Skeletal muscle satellite cell (primary cell): ENCODE results near the gene NFKBIB.

Experiments
- H3K27me3 ChIP-seq: 2 replicates; pipeline ENCODE4 v1.7.0; 2013; ENCODE audit warnings: low read length; ENCODE audit not compliant: control insufficient read depth, insufficient read depth
- H3K36me3 ChIP-seq: 2 replicates; pipeline ENCODE4 v1.7.0; 2013; ENCODE audit warnings: mild to moderate bottlenecking, control low read depth, low read length; ENCODE audit not compliant: insufficient read depth
- H3K4me1 ChIP-seq: 2 replicates; pipeline ENCODE4 v1.7.0; 2013; ENCODE audit warnings: low read length; ENCODE audit not compliant: control insufficient read depth, insufficient read depth
- H3K4me2 ChIP-seq: 2 replicates; pipeline ENCODE4 v1.7.0; 2013; ENCODE audit warnings: mild to moderate bottlenecking, low read length
- H3K4me3 ChIP-seq: 2 replicates; pipeline ENCODE4 v1.7.0; 2013; ENCODE audit warnings: low read length
- H3K9ac ChIP-seq: 2 replicates; pipeline ENCODE4 v1.7.0; 2013; ENCODE audit warnings: mild to moderate bottlenecking, low read depth, low read length, moderate library complexity
- H3K9me3 ChIP-seq: replicated peaks from 2 replicates; pipeline ENCODE4 v1.7.0; 2013; ENCODE audit warnings: mild to moderate bottlenecking, control low read depth, low read length

The NFKBIB gene

GRCh38 chr19:38921420-38922274 lies 21.9 kb downstream of the NFKBIB start:
- Histone ChIP-seq H3K9me3 (no peaks in the 10 kb centered on the region), H3K36me3 (peaks cover 35% of the 10 kb centered on the region), H3K4me3 (no peak overlapping the region), H3K27me3 (no peaks in the 10 kb centered on the region), H3K9ac (no peak overlapping the region), H3K4me2 (no peak overlapping the region), H3K4me1 (no peaks in the 10 kb centered on the region)

GRCh38 chr19:38922482-38922881 lies 22.7 kb downstream of the NFKBIB start:
- Histone ChIP-seq H3K36me3 (peaks cover 35% of the 10 kb centered on the region), H3K9ac (no peak overlapping the region), H3K9me3 (no peaks in the 10 kb centered on the region), H3K27me3 (no peaks in the 10 kb centered on the region), H3K4me3 (no peak overlapping the region), H3K4me1 (no peaks in the 10 kb centered on the region), H3K4me2 (no peak overlapping the region)

- H3K4me1 ChIP-seq, result peaks cover 1% of the 10 kb centered on the region
- peaks cover 33% of the 10 kb centered on the region for H3K36me3 ChIP-seq
- H3K27me3 ChIP-seq, result no peaks in the 10 kb centered on the region
- no peak overlapping the region for H3K4me3 ChIP-seq
- H3K9me3 ChIP-seq, result no peaks in the 10 kb centered on the region
- H3K4me2 ChIP-seq, result no peak overlapping the region
- no peak overlapping the region for H3K9ac ChIP-seq
Observed at GRCh38 chr19:38924388-38924787, 24.6 kb downstream of the NFKBIB start.

- peaks cover 13% of the 10 kb centered on the region for H3K4me1 ChIP-seq
- H3K4me3 ChIP-seq, result no peak overlapping the region
- no peak overlapping the region for H3K4me2 ChIP-seq
- H3K9me3 ChIP-seq, result no peaks in the 10 kb centered on the region
- H3K9ac ChIP-seq, result no peak overlapping the region
- H3K27me3 ChIP-seq, result no peaks in the 10 kb centered on the region
- H3K36me3 ChIP-seq, result peaks cover 29% of the 10 kb centered on the region
Observed at GRCh38 chr19:38928391-38929001, 28.7 kb downstream of the NFKBIB start.

DNA sequence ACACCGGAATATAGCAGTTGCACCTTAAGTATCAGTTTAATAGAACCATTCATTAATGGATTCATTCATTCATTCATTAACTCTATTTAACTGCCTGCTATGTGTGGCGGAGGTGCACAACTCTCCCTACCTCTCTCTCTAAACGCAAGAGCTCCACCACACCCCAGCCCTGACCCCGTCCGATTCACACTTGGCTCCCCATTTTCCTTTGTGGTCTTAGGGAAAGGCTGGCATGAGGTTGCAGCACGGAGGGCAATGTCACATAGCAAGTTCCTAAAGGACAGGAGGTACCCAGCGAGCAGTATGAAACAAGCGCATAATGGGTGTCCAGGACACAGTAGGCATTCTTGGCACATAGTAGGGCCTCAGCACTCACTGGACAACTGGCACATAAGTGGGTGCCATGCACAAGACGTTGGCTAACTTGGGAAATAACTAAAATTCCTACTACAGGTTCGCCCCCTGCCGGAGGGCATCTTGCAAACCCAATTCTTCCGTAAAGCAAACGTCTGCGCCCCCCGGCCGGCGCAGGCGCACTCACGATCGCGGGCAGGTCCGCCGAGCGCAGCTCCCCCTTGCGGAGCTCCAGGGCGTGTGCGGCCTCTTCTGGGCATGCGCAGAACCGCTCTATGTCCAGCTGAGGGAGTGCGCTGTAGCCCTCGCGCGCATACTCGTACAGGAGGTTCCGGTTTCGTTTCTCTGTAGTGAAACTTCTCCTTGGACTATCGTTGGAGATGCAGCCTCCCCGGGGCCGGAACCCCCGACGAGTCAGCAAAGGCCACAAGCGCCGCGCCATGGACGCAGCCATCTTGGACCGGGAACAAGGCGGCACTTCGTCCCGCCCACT lies 30.4 kb downstream of the NFKBIB start, which contains the start of gene SARS2:
Gene SARS2, minus strand, starts transcription at position 835 of the 847 bp plus-strand sequence. Its CDS starts 27 bp downstream, at position 808.
- Histone ChIP-seq H3K27me3 (no peaks in the 10 kb centered on the region), H3K36me3 (peaks cover 28% of the 10 kb centered on the region)

GRCh38 chr19:38930776-38931520 lies 31.2 kb downstream of the NFKBIB start, which contains the start of gene MRPS12:
Gene MRPS12, plus strand, starts transcription at chr19:38930944. Its CDS starts 351 bp downstream, at chr19:38931295.
- Histone ChIP-seq H3K36me3 (peaks cover 20% of the 10 kb centered on the region), H3K4me1 (peaks cover 13% of the 10 kb centered on the region), H3K27me3 (no peaks in the 10 kb centered on the region), H3K4me3 (peak within 1 kb of the TSS; percentile 87), H3K4me2 (peak within 1 kb of the TSS; percentile 88), H3K9ac (peak within 1 kb of the TSS; percentile 89), H3K9me3 (no peaks in the 10 kb centered on the region)

More for the DNA sequence above, 30.4 kb downstream of the NFKBIB start, which contains the start of gene SARS2:
- Histone ChIP-seq H3K4me2 (peak within 1 kb of the TSS; percentile 88), H3K9ac (peak within 1 kb of the TSS; percentile 89), H3K4me3 (peak within 1 kb of the TSS; percentile 87), H3K4me1 (peaks cover 13% of the 10 kb centered on the region), H3K9me3 (no peaks in the 10 kb centered on the region)

DNA sequence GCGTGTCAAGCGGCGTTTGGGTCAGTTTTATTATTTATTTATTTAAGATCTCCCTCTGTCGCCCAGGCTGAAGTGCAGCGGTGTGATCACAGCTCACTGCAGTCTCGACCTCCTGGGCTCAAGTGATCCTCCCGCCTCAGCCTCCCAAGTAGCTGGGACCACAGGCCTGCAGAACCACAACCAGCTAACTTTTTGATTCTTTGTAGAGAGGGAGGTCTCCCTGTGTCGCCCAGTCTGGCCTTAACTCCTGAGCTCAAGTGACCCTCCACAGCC lies 31.7 kb downstream of the NFKBIB start:
- H3K27me3 ChIP-seq, result no peaks in the 10 kb centered on the region
- peak overlapping the region; percentile 88 for H3K4me2 ChIP-seq
- H3K4me3 ChIP-seq, result peak overlapping the region; percentile 87
- peaks cover 13% of the 10 kb centered on the region for H3K4me1 ChIP-seq
- no peaks in the 10 kb centered on the region for H3K9me3 ChIP-seq
- peaks cover 19% of the 10 kb centered on the region for H3K36me3 ChIP-seq
- peak overlapping the region; percentile 89 for H3K9ac ChIP-seq

DNA sequence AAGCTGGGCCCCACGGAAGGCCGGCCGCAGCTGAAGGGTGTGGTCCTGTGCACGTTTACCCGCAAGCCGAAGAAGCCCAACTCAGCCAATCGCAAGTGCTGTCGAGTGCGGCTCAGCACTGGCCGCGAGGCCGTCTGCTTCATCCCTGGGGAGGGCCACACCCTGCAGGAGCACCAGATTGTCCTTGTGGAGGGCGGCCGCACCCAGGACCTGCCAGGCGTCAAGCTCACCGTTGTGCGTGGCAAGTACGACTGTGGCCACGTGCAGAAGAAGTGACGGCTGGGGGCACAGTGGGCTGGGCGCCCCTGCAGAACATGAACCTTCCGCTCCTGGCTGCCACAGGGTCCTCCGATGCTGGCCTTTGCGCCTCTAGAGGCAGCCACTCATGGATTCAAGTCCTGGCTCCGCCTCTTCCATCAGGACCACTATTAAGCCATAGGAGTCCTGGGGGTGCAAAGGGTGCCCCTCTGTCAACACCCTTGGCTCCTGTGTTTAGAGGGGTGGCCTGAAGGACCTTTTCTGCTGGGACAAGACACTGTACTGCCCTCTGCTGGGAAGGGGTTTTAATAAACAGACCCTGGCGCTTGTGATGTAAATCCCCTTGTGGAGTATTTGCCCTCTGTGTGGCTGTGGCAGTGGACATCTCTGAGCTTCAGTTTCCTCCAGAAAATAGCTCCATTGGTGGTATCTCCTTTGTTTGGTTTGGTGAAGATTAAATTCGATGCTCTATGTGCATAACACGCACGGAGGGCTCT lies 32.8 kb downstream of the NFKBIB start:
- Histone ChIP-seq H3K4me3 (no peak overlapping the region), H3K4me1 (peaks cover 13% of the 10 kb centered on the region)

GRCh38 chr19:38933544-38933943 lies 33.8 kb downstream of the NFKBIB start:
- H3K9ac ChIP-seq, result no peak overlapping the region
- peaks cover 19% of the 10 kb centered on the region for H3K36me3 ChIP-seq
- no peaks in the 10 kb centered on the region for H3K27me3 ChIP-seq
- H3K9me3 ChIP-seq, result no peaks in the 10 kb centered on the region
- no peak overlapping the region for H3K4me3 ChIP-seq
- H3K4me1 ChIP-seq, result peaks cover 13% of the 10 kb centered on the region
- H3K4me2 ChIP-seq, result no peak overlapping the region

More for the DNA sequence above, 32.8 kb downstream of the NFKBIB start:
- peak overlapping the region; percentile 88 for H3K4me2 ChIP-seq
- no peaks in the 10 kb centered on the region for H3K9me3 ChIP-seq
- H3K36me3 ChIP-seq, result peaks cover 19% of the 10 kb centered on the region
- H3K27me3 ChIP-seq, result no peaks in the 10 kb centered on the region
- no peak overlapping the region for H3K9ac ChIP-seq

- Histone ChIP-seq H3K27me3 (no peaks in the 10 kb centered on the region), H3K9ac (no peak overlapping the region)
Observed at GRCh38 chr19:38939957-38940356, 40.2 kb downstream of the NFKBIB start.

More at GRCh38 chr19:38939957-38940356, 40.2 kb downstream of the NFKBIB start:
- no peaks in the 10 kb centered on the region for H3K4me1 ChIP-seq
- no peaks in the 10 kb centered on the region for H3K9me3 ChIP-seq
- H3K4me2 ChIP-seq, result no peak overlapping the region
- peaks cover 7% of the 10 kb centered on the region for H3K36me3 ChIP-seq
- H3K4me3 ChIP-seq, result no peak overlapping the region
